Smooth muscle cell (in vitro differentiated cells): ENCODE data around the gene GOLGA7B. TPM values are rescaled to one million over a fixed set of nuclear protein-coding genes. Genes with fewer than 3 reads are reported as not detected.

Experiments used
- DNase-seq: peaks from one replicate; lab custom pipeline; 2025; ENCODE audit not compliant: unreplicated experiment; lab: John Stamatoyannopoulos, UW
- H2AFZ ChIP-seq: fragments of 200-600 bp; sonication (generic); 2 replicates; pipeline ENCODE4 v1.6.0; 2016; ENCODE audit warnings: antibody characterized with exemption, low read depth, mild to moderate bottlenecking
- H3F3A ChIP-seq: fragments of 200-600 bp; sonication (generic); 2 replicates; pipeline ENCODE4 v1.6.0; 2017; ENCODE audit warnings: antibody characterized with exemption, low read depth
- H3K27ac ChIP-seq: fragments of 200-600 bp; sonication (generic); 2 replicates; pipeline ENCODE4 v1.5.1; 2016; ENCODE audit warnings: low read depth, mild to moderate bottlenecking
- H3K27me3 ChIP-seq: fragments of 200-600 bp; sonication (generic); 2 replicates; pipeline ENCODE4 v1.6.1; 2016; ENCODE audit warnings: low read depth, mild to moderate bottlenecking
- H3K36me3 ChIP-seq: fragments of 200-600 bp; sonication (generic); 2 replicates; pipeline ENCODE4 v1.5.1; 2016; ENCODE audit warnings: low read depth
- H3K4me1 ChIP-seq: fragments of 200-600 bp; sonication (generic); 2 replicates; pipeline ENCODE4 v1.5.1; 2016; ENCODE audit warnings: low read depth
- H3K4me2 ChIP-seq: fragments of 200-600 bp; sonication (generic); 2 replicates; pipeline ENCODE4 v1.6.0; 2016; ENCODE audit warnings: mild to moderate bottlenecking
- H3K4me3 ChIP-seq: fragments of 200-600 bp; sonication (generic); 2 replicates; pipeline ENCODE4 v1.5.1; 2016; ENCODE audit warnings: mild to moderate bottlenecking
- H3K79me2 ChIP-seq: fragments of 200-600 bp; sonication (generic); 2 replicates; pipeline ENCODE4 v1.6.0; 2016; ENCODE audit warnings: low read depth, mild to moderate bottlenecking
- H3K9ac ChIP-seq: fragments of 200-600 bp; sonication (generic); 2 replicates; pipeline ENCODE4 v1.6.0; 2016; ENCODE audit warnings: low read depth
- H3K9me3 ChIP-seq: fragments of 200-600 bp; sonication (generic); replicated peaks from 2 replicates; pipeline ENCODE4 v1.5.1; 2016; ENCODE audit warnings: low read depth
- H4K20me1 ChIP-seq: fragments of 200-600 bp; sonication (generic); 2 replicates; pipeline ENCODE4 v1.6.0; 2016; ENCODE audit warnings: low read depth
- WGBS: methylation state at CpG from one replicate; pipeline ENCODE4 v1.1.7; 2016; ENCODE audit warnings: low lambda C conversion rate; 5-methylcytosine and 5-hydroxymethylcytosine counted together
- polyA plus RNA-seq: library from polyadenylated mRNA; unstranded; fragments of >200 nt; fragmentation: Nextera tagmentation; extraction: Ambion mirVana; gene quantifications from 2 replicates; pipeline ENCODE4 v1.2.1, GENCODE V29; 2016
- total RNA-seq: library from RNA; depleted of rRNA; stranded (reverse); fragments of >200 nt; gene quantifications from 2 replicates; pipeline ENCODE4 v1.2.3, GENCODE V29; 2014
- TF ChIP-seq, protein P1 (sequence below): fragments of 200-600 bp; sonication (generic); IDR thresholded peaks from 2 replicates; pipeline ENCODE4 v1.5.1; 2017; ENCODE audit warnings: borderline replicate concordance, mild to moderate bottlenecking, antibody characterized with exemption; ENCODE audit not compliant: insufficient read depth, poor library complexity, severe bottlenecking

The GOLGA7B gene
- total and polyA plus RNA-seq, 2 experiments from 2014 or later: not detected

DNA sequence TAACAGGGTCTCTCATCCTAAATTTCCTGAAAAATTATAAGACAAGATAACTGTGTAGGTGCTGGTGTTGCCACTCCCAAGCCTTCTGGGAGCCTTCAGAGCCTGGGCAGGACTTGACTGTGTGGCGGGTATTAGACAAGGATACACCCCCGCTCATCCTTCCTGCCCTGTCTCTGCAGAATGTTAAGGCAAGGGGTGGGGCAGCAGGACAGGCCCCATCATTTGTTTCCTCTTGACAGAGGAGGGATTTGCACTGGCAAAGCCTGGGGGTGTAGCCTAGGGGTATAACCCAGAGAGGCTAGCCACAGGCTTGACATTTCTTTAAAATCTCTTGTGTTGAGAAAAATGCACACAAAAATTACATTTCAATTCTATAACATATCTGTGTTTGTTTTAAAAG is 63.5 kb downstream of the GOLGA7B start:
- H3K9me3 ChIP-seq: no peaks in the 10 kb centered on the region
- H3K36me3 ChIP-seq: no peaks in the 10 kb centered on the region
- 59% methylated on average over 2 of the region's 2 CpGs for WGBS
- no peak for DNase-seq
- TF ChIP-seq, protein P1, sequence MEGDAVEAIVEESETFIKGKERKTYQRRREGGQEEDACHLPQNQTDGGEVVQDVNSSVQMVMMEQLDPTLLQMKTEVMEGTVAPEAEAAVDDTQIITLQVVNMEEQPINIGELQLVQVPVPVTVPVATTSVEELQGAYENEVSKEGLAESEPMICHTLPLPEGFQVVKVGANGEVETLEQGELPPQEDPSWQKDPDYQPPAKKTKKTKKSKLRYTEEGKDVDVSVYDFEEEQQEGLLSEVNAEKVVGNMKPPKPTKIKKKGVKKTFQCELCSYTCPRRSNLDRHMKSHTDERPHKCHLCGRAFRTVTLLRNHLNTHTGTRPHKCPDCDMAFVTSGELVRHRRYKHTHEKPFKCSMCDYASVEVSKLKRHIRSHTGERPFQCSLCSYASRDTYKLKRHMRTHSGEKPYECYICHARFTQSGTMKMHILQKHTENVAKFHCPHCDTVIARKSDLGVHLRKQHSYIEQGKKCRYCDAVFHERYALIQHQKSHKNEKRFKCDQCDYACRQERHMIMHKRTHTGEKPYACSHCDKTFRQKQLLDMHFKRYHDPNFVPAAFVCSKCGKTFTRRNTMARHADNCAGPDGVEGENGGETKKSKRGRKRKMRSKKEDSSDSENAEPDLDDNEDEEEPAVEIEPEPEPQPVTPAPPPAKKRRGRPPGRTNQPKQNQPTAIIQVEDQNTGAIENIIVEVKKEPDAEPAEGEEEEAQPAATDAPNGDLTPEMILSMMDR: no peak
- no peak overlapping the region for H2AFZ ChIP-seq
- no peak overlapping the region for H3K9ac ChIP-seq
- no peaks in the 10 kb centered on the region for H3F3A ChIP-seq
- H3K79me2 ChIP-seq: no peaks in the 10 kb centered on the region
- peaks cover 35% of the 10 kb centered on the region for H3K27me3 ChIP-seq
- H3K4me2 ChIP-seq: no peak overlapping the region
- no peaks in the 10 kb centered on the region for H4K20me1 ChIP-seq
- H3K4me3 ChIP-seq: no peak overlapping the region
- no peak overlapping the region for H3K27ac ChIP-seq
- H3K4me1 ChIP-seq: no peaks in the 10 kb centered on the region

DNA sequence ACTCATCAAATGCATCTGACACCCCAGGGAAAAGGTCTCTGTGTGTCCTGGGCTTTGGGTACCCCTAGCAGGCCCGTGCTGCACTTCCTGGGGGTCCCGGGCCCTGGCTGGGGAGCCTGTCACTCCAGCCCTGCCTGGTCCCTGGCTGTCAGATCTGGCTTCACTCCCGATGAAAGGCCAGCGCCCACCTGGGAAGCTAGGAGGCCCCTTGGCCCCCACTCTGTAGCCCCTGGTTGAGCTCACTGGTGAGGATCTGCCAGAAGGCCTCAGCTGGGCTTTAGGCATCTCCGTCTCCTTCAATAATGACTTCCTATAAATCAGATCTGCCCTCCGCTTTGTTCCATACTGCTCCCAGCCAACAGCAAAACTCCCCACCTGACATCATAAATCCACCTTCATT is 64.0 kb downstream of the GOLGA7B start:
- WGBS: 84% methylated on average over 6 of the region's 6 CpGs
- no peak overlapping the region for H3K9ac ChIP-seq

DNA sequence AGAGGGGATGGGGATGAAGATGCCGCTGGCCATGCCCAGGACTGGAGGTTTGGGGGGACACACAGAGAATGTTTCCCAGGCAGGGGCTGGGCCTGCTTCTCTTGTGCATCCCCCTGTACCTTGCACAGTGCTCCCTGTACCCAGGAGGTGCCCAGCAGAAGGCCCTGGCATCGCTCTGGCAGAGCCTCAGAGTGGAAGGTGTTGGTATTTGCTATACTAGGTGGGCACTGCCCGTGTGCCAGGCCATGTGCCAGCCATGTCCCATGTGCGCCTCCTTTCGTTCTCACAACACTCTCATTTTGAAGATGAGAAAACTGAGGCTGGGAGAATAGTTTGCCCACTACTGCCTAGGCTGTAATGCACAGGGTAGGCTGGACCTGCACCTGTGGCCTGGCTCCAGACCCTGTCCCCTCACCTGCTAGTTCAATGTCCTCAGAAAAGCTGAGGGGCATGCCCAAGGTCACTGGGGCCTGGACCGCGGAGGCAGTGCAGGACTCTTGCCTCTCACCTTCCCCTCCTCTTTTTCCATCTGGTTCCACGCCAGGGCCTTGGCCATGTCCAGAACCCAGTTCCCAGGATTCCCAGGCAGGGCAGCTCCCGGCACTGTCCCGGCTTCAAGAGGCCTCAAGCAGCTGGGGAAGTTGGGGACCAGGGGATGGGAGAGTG is 64.7 kb downstream of the GOLGA7B start:
- peak overlapping the region; percentile 5 for H3K4me2 ChIP-seq
- H3K9ac ChIP-seq: no peak overlapping the region
- no peaks in the 10 kb centered on the region for H3F3A ChIP-seq
- no peaks in the 10 kb centered on the region for H3K4me1 ChIP-seq
- H2AFZ ChIP-seq: no peak overlapping the region
- no peaks in the 10 kb centered on the region for H3K9me3 ChIP-seq
- H3K79me2 ChIP-seq: no peaks in the 10 kb centered on the region
- 58% methylated on average over 10 of the region's 10 CpGs for WGBS
- no peaks in the 10 kb centered on the region for H4K20me1 ChIP-seq
- H3K36me3 ChIP-seq: no peaks in the 10 kb centered on the region
- peaks cover 46% of the 10 kb centered on the region for H3K27me3 ChIP-seq
- no peak for DNase-seq
- H3K27ac ChIP-seq: no peak overlapping the region
- no peak overlapping the region for H3K4me3 ChIP-seq
- TF ChIP-seq, protein P1: no peak

More for the DNA sequence above, 64.0 kb downstream of the GOLGA7B start:
- Histone ChIP-seq H3F3A (no peaks in the 10 kb centered on the region), H3K27ac (no peak overlapping the region), H3K4me2 (no peak overlapping the region), H3K9me3 (no peaks in the 10 kb centered on the region), H2AFZ (no peak overlapping the region), H3K36me3 (no peaks in the 10 kb centered on the region), H4K20me1 (no peaks in the 10 kb centered on the region), H3K4me1 (no peaks in the 10 kb centered on the region), H3K79me2 (no peaks in the 10 kb centered on the region), H3K4me3 (no peak overlapping the region), H3K27me3 (peaks cover 39% of the 10 kb centered on the region)
- TF ChIP-seq, protein P1: no peak
- DNase-seq: no peak

DNA sequence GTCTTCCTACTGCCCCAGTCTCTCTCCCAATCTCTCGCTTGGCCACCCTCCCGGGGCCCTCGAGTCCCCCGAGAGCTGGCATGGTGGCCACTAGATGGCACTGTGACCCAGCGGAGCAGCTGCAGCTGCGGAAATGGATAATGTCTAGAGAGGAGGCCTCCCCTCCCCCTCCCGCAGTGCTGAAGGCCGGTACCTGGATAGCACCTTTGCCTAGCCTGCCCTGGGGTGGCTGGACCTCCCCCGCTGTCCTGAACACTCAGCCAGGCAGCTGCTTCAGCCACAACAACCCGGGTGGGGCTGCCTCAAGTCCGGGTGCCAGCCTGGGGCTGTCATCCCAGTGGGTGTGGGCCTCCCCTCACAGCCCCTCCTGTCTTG is 65.2 kb downstream of the GOLGA7B start:
- Histone ChIP-seq H3K9me3 (no peaks in the 10 kb centered on the region), H3K79me2 (no peaks in the 10 kb centered on the region), H3K4me2 (peak overlapping the region; percentile 5), H4K20me1 (no peaks in the 10 kb centered on the region), H3K9ac (no peak overlapping the region), H3K4me3 (no peak overlapping the region), H2AFZ (no peak overlapping the region), H3K36me3 (no peaks in the 10 kb centered on the region), H3K27ac (no peak overlapping the region), H3F3A (no peaks in the 10 kb centered on the region), H3K27me3 (peaks cover 50% of the 10 kb centered on the region), H3K4me1 (no peaks in the 10 kb centered on the region)
- peak; percentile 17 for DNase-seq
- TF ChIP-seq, protein P1: peak; percentile 92
- WGBS: 14% methylated on average over 11 of the region's 11 CpGs
